Measurements from ENCODE around the gene POLRMT. TPM values are rescaled to one million over a fixed set of nuclear protein-coding genes. Genes with fewer than 3 reads are reported as not detected.

POLRMT gene
- polyA plus RNA-seq, 1 of the 3 experiments (the other 2 are of a cell fraction) = 38.2 TPM

DNA sequence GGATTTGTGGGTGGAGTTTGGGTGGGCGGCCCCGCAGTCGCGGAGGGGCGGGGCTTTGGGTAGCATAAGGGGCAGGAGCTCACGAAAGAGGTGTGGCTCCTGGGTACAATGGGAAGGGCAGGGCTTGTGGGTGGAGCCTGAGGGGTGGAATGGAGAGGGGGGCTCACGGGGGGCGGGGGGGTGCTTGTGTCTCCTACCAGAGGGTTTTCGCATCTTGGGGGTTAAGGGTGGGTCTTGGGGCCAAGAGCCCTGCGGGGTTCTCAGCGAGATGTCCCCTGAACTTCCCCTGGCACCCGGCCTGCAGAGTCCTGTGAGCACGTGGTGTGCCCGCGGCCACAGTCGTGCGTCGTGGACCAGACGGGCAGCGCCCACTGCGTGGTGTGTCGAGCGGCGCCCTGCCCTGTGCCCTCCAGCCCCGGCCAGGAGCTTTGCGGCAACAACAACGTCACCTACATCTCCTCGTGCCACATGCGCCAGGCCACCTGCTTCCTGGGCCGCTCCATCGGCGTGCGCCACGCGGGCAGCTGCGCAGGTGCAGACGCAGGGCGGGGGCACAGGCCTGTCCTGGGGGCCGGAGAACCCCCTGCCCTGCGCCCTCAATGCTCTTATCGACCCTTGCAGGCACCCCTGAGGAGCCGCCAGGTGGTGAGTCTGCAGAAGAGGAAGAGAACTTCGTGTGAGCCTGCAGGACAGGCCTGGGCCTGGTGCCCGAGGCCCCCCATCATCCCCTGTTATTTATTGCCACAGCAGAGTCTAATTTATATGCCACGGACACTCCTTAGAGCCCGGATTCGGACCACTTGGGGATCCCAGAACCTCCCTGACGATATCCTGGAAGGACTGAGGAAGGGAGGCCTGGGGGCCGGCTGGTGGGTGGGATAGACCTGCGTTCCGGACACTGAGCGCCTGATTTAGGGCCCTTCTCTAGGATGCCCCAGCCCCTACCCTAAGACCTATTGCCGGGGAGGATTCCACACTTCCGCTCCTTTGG is 48.0 kb upstream of the POLRMT start:
- Histone ChIP-seq H3F3A (replicated peaks; ENCODE audit: insufficient read depth) (peaks cover 5% of the 10 kb centered on the region), H3K79me2 (ENCODE audit: insufficient read depth) (peaks cover 26% of the 10 kb centered on the region), H3K27ac (ENCODE audit: low read depth in 2 of 2, low read length in 1 of 2) (peak overlapping the region; percentile 48 to 93; a peak in 3 of 4 replicates), H3K4me3 (ENCODE audit: low read depth in 2 of 2, low read length in 1 of 2) (peak overlapping the region in 1 of 2 experiments; percentile 54; a peak in 1 of 4 replicates), H2AFZ (ENCODE audit: low read depth) (no peak overlapping the region), H3K9me2 (no peaks in the 10 kb centered on the region), H3K27me3 (ENCODE audit: insufficient read depth) (no peaks in the 10 kb centered on the region), H3K4me2 (peak overlapping the region; percentile 64; the same call in 1 of the 2 replicates), H3K9ac (no peak overlapping the region; the same call in 1 of the 2 replicates), H3K4me1 (ENCODE audit: control insufficient read depth in 1 of 2, insufficient read depth in 2 of 2, low read depth in 1 of 2, low read length in 1 of 2) (peaks cover 8 to 24% of the 10 kb centered on the region in 2 experiments; a peak in 3 of 4 replicates), H3K36me3 (replicated peaks in 1 of 2; ENCODE audit: control insufficient read depth in 1 of 2, insufficient read depth in 2 of 2, low read length in 1 of 2) (peaks cover 0 to 3% of the 10 kb centered on the region in 2 experiments), H4K20me1 (ENCODE audit: insufficient read depth) (no peaks in the 10 kb centered on the region), H3K9me3 (no peaks in the 10 kb centered on the region)
- TF ChIP-seq YY1 (IDR thresholded peaks at IDR 0.05; ENCODE audit: low read depth) (no peak), MAX (IDR thresholded peaks at IDR 0.05; ENCODE audit: low read depth) (no peak), NFIC (IDR thresholded peaks at IDR 0.05; ENCODE audit: borderline replicate concordance) (no peak), GATA2 (CRISPR knock-in tag; IDR thresholded peaks at IDR 0.05) (no peak), RXRA (IDR thresholded peaks at IDR 0.05; ENCODE audit: borderline replicate concordance, low read depth) (no peak), FOSL2 (IDR thresholded peaks at IDR 0.05; ENCODE audit: borderline replicate concordance, low read depth) (no peak), EP300 (IDR thresholded peaks at IDR 0.05; ENCODE audit: borderline replicate concordance in 1 of 2, low read depth in 1 of 2, low read length in 1 of 2) (no peak), ELF1 (IDR thresholded peaks at IDR 0.05) (no peak), TAF1 (IDR thresholded peaks at IDR 0.05; ENCODE audit: borderline replicate concordance, low read depth, low read length) (no peak)
- TF ChIP-seq, protein P1, sequence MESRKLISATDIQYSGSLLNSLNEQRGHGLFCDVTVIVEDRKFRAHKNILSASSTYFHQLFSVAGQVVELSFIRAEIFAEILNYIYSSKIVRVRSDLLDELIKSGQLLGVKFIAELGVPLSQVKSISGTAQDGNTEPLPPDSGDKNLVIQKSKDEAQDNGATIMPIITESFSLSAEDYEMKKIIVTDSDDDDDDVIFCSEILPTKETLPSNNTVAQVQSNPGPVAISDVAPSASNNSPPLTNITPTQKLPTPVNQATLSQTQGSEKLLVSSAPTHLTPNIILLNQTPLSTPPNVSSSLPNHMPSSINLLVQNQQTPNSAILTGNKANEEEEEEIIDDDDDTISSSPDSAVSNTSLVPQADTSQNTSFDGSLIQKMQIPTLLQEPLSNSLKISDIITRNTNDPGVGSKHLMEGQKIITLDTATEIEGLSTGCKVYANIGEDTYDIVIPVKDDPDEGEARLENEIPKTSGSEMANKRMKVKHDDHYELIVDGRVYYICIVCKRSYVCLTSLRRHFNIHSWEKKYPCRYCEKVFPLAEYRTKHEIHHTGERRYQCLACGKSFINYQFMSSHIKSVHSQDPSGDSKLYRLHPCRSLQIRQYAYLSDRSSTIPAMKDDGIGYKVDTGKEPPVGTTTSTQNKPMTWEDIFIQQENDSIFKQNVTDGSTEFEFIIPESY (IDR thresholded peaks at IDR 0.05; ENCODE audit: borderline replicate concordance, low read depth) = no peak
- TF ChIP-seq, protein P2, sequence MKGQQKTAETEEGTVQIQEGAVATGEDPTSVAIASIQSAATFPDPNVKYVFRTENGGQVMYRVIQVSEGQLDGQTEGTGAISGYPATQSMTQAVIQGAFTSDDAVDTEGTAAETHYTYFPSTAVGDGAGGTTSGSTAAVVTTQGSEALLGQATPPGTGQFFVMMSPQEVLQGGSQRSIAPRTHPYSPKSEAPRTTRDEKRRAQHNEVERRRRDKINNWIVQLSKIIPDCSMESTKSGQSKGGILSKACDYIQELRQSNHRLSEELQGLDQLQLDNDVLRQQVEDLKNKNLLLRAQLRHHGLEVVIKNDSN (IDR thresholded peaks at IDR 0.05; ENCODE audit: borderline replicate concordance, low read depth) = no peak
- TF ChIP-seq, protein P3, sequence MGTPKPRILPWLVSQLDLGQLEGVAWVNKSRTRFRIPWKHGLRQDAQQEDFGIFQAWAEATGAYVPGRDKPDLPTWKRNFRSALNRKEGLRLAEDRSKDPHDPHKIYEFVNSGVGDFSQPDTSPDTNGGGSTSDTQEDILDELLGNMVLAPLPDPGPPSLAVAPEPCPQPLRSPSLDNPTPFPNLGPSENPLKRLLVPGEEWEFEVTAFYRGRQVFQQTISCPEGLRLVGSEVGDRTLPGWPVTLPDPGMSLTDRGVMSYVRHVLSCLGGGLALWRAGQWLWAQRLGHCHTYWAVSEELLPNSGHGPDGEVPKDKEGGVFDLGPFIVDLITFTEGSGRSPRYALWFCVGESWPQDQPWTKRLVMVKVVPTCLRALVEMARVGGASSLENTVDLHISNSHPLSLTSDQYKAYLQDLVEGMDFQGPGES (IDR thresholded peaks at IDR 0.05; ENCODE audit: low read depth, low read length) = no peak
- TF ChIP-seq, protein P4, sequence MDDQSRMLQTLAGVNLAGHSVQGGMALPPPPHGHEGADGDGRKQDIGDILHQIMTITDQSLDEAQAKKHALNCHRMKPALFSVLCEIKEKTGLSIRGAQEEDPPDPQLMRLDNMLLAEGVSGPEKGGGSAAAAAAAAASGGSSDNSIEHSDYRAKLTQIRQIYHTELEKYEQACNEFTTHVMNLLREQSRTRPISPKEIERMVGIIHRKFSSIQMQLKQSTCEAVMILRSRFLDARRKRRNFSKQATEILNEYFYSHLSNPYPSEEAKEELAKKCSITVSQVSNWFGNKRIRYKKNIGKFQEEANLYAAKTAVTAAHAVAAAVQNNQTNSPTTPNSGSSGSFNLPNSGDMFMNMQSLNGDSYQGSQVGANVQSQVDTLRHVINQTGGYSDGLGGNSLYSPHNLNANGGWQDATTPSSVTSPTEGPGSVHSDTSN (IDR thresholded peaks at IDR 0.05) = no peak
- ChIA-PET CTCF (interaction anchor here (4.7 kb wide), 1 partner anchor 22 kb away, joined by 27 read pairs; no protein-coding TSS in a partner anchor), POLR2A (interaction anchor here (0.9 kb wide), 1 partner anchor 24 kb away, joined by 4 read pairs; no protein-coding TSS in a partner anchor)
- WGBS (ENCODE audit: low lambda C conversion rate) = 69% methylated on average over 27 of the region's 54 CpGs
- DNase-seq = peak; percentile 97

Data from SK-N-SH (cell line).